GM19351 (cell line): Measurements from ENCODE around the gene NLGN1.

Source experiments
- ATAC-seq: cut with Tn5 transposase; IDR thresholded peaks from one replicate; pipeline ENCODE4 v1.9.1; 2021; ENCODE audit warnings: mild to moderate bottlenecking, moderate library complexity; ENCODE audit not compliant: unreplicated experiment

NLGN1 gene

GRCh38 chr3:173703771-173704170 lies 306.2 kb downstream of the NLGN1 start:
- ATAC-seq = no peak

GRCh38 chr3:173706630-173707029 lies 309.1 kb downstream of the NLGN1 start:
- ATAC-seq = no peak

- no peak for ATAC-seq
These were observed 310.6 kb downstream of the NLGN1 start for GRCh38 chr3:173708191-173708590.

GRCh38 chr3:173709026-173709425 lies 311.5 kb downstream of the NLGN1 start:
- no peak for ATAC-seq

GRCh38 chr3:173711619-173712018 lies 314.1 kb downstream of the NLGN1 start:
- ATAC-seq = no peak

- no peak for ATAC-seq
These were observed 322.0 kb downstream of the NLGN1 start for GRCh38 chr3:173719585-173719984.

GRCh38 chr3:173725507-173725906 lies 328.0 kb downstream of the NLGN1 start:
- no peak for ATAC-seq

- no peak for ATAC-seq
These were observed 332.8 kb downstream of the NLGN1 start for GRCh38 chr3:173730391-173730790.

- no peak for ATAC-seq
These were observed 334.7 kb downstream of the NLGN1 start for GRCh38 chr3:173732237-173732636.

- ATAC-seq = no peak
These were observed 335.6 kb downstream of the NLGN1 start for GRCh38 chr3:173733029-173733652.

GRCh38 chr3:173734473-173734872 lies 336.9 kb downstream of the NLGN1 start:
- ATAC-seq = no peak

GRCh38 chr3:173734895-173735294 lies 337.4 kb downstream of the NLGN1 start:
- no peak for ATAC-seq

- no peak for ATAC-seq
These were observed 338.3 kb downstream of the NLGN1 start for GRCh38 chr3:173735841-173736240.

- ATAC-seq = no peak
These were observed 339.7 kb downstream of the NLGN1 start for GRCh38 chr3:173737167-173737808.

- no peak for ATAC-seq
These were observed 342.2 kb downstream of the NLGN1 start for GRCh38 chr3:173739726-173740125.

- ATAC-seq = no peak
These were observed 344.9 kb downstream of the NLGN1 start for GRCh38 chr3:173742491-173742890.

GRCh38 chr3:173743111-173743510 lies 345.6 kb downstream of the NLGN1 start:
- no peak for ATAC-seq

- no peak for ATAC-seq
These were observed 346.0 kb downstream of the NLGN1 start for GRCh38 chr3:173743516-173743915.

GRCh38 chr3:173744479-173744878 lies 346.9 kb downstream of the NLGN1 start:
- ATAC-seq = no peak

GRCh38 chr3:173744895-173745294 lies 347.4 kb downstream of the NLGN1 start:
- ATAC-seq = no peak

GRCh38 chr3:173745952-173746682 lies 348.6 kb downstream of the NLGN1 start:
- no peak for ATAC-seq

GRCh38 chr3:173747427-173747826 lies 349.9 kb downstream of the NLGN1 start:
- ATAC-seq = no peak
